ENCODE measurements around the gene HPN.

Gene HPN

GRCh38 chr19:35061583-35062373 is 20.3 kb downstream of the HPN start:
- DNase-seq (ENCODE audit: low read depth in 2 of 2): no peak

GRCh38 chr19:35062942-35063341 is 21.4 kb downstream of the HPN start:
- DNase-seq (ENCODE audit: low read depth in 2 of 2): no peak

- DNase-seq (ENCODE audit: low read depth in 2 of 2): no peak
Measured at GRCh38 chr19:35063940-35064818, 22.7 kb downstream of the HPN start.

GRCh38 chr19:35065574-35065973 is 24.1 kb downstream of the HPN start:
- DNase-seq (ENCODE audit: low read depth in 2 of 2): no peak

GRCh38 chr19:35066121-35066520 is 24.6 kb downstream of the HPN start:
- DNase-seq (ENCODE audit: low read depth in 2 of 2): no peak

GRCh38 chr19:35066691-35067563 is 25.4 kb downstream of the HPN start:
- peak; percentile 69 to 83 for DNase-seq (ENCODE audit: low read depth in 2 of 2)

GRCh38 chr19:35068941-35069634 is 27.6 kb downstream of the HPN start:
- no peak for DNase-seq (ENCODE audit: low read depth in 2 of 2)

- DNase-seq (ENCODE audit: low read depth in 2 of 2): no peak
Measured at GRCh38 chr19:35069696-35070095, 28.2 kb downstream of the HPN start.

- no peak for DNase-seq (ENCODE audit: low read depth in 2 of 2)
Measured at GRCh38 chr19:35070471-35070870, 28.9 kb downstream of the HPN start.

GRCh38 chr19:35073516-35073915 is 32.0 kb downstream of the HPN start:
- no peak for DNase-seq (ENCODE audit: low read depth in 2 of 2)

- DNase-seq (ENCODE audit: low read depth in 2 of 2): no peak
Measured at GRCh38 chr19:35073941-35074340, 32.4 kb downstream of the HPN start.

GRCh38 chr19:35074426-35075201 is 33.1 kb downstream of the HPN start:
- DNase-seq (ENCODE audit: low read depth in 2 of 2): no peak

- DNase-seq (ENCODE audit: low read depth in 2 of 2): no peak
Measured at GRCh38 chr19:35075202-35076025, 33.9 kb downstream of the HPN start.

GRCh38 chr19:35076026-35076370 is 34.5 kb downstream of the HPN start:
- DNase-seq (ENCODE audit: low read depth in 2 of 2): no peak

GRCh38 chr19:35076657-35077056 is 35.1 kb downstream of the HPN start:
- no peak for DNase-seq (ENCODE audit: low read depth in 2 of 2)

- DNase-seq (ENCODE audit: low read depth in 2 of 2): no peak
Measured at GRCh38 chr19:35077411-35078223, 36.1 kb downstream of the HPN start.

- no peak for DNase-seq (ENCODE audit: low read depth in 2 of 2)
Measured at GRCh38 chr19:35079826-35080225, 38.3 kb downstream of the HPN start.

- DNase-seq (ENCODE audit: low read depth in 2 of 2): no peak
Measured at GRCh38 chr19:35080613-35081170, 39.2 kb downstream of the HPN start.

GRCh38 chr19:35081201-35081600 is 39.7 kb downstream of the HPN start:
- no peak for DNase-seq (ENCODE audit: low read depth in 2 of 2)
